ENCODE results near the gene HSF5.
A peak's percentile ranks its signal among the peaks of the same experiment; 100 is the strongest.

HSF5 gene

DNA sequence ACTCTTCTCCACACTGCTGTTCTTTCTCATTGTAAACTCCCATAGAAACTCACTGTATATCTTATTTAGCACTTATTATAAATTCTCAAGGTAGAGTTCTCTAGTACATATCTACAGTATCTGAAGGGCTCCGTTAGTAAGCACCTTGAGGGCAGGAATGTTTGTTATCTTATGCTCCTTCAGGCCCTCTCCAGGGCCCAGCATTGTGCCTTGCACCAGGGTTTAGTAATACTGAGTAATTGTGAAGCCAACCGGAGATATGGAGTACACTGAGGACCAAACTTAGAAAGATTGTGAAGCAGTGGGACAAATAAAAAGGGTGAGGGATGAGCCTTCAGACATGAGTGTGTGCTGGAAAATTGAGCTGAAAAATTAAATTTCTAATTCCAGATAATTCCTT, 97.3 kb downstream of the HSF5 start:
- H3K27me3 ChIP-seq (replicated peaks; ENCODE audit: insufficient read depth, low read length): no peaks in the 10 kb centered on the region
- peaks cover 10% of the 10 kb centered on the region; the same call in 1 of the 2 replicates for H3K4me1 ChIP-seq (ENCODE audit: low read length)
- no peak overlapping the region for H2AFZ ChIP-seq (ENCODE audit: low read length)
- no peaks in the 10 kb centered on the region for H3K36me3 ChIP-seq (replicated peaks; ENCODE audit: insufficient read depth, low read length)
- H3K9me2 ChIP-seq (replicated peaks; ENCODE audit: insufficient read depth, low read length): no peaks in the 10 kb centered on the region
- H3K4me2 ChIP-seq (ENCODE audit: low read depth, low read length): no peak overlapping the region
- no peak overlapping the region for H3K27ac ChIP-seq (ENCODE audit: low read length)
- no peaks in the 10 kb centered on the region for H3F3A ChIP-seq (ENCODE audit: insufficient read depth, low read length)
- H3K9me3 ChIP-seq (replicated peaks; ENCODE audit: insufficient read depth, low read length): no peaks in the 10 kb centered on the region
- no peaks in the 10 kb centered on the region for H3K79me2 ChIP-seq (ENCODE audit: low read length)
- DNase-seq: no peak
- no peak overlapping the region for H3K9ac ChIP-seq (ENCODE audit: low read length)
- H4K20me1 ChIP-seq (ENCODE audit: insufficient read depth, low read length): no peaks in the 10 kb centered on the region
- TF ChIP-seq EZH2phosphoT487 (IDR thresholded peaks at IDR 0.05; ENCODE audit: low read length) (no peak), EZH2 (optimal IDR thresholded peaks at IDR 0.05; ENCODE audit: low read depth, low read length) (no peak)
- TF ChIP-seq, protein P1, sequence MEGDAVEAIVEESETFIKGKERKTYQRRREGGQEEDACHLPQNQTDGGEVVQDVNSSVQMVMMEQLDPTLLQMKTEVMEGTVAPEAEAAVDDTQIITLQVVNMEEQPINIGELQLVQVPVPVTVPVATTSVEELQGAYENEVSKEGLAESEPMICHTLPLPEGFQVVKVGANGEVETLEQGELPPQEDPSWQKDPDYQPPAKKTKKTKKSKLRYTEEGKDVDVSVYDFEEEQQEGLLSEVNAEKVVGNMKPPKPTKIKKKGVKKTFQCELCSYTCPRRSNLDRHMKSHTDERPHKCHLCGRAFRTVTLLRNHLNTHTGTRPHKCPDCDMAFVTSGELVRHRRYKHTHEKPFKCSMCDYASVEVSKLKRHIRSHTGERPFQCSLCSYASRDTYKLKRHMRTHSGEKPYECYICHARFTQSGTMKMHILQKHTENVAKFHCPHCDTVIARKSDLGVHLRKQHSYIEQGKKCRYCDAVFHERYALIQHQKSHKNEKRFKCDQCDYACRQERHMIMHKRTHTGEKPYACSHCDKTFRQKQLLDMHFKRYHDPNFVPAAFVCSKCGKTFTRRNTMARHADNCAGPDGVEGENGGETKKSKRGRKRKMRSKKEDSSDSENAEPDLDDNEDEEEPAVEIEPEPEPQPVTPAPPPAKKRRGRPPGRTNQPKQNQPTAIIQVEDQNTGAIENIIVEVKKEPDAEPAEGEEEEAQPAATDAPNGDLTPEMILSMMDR (IDR thresholded peaks at IDR 0.05; ENCODE audit: low read length): no peak
- H3K4me3 ChIP-seq (ENCODE audit: low read length): no peak overlapping the region

DNA sequence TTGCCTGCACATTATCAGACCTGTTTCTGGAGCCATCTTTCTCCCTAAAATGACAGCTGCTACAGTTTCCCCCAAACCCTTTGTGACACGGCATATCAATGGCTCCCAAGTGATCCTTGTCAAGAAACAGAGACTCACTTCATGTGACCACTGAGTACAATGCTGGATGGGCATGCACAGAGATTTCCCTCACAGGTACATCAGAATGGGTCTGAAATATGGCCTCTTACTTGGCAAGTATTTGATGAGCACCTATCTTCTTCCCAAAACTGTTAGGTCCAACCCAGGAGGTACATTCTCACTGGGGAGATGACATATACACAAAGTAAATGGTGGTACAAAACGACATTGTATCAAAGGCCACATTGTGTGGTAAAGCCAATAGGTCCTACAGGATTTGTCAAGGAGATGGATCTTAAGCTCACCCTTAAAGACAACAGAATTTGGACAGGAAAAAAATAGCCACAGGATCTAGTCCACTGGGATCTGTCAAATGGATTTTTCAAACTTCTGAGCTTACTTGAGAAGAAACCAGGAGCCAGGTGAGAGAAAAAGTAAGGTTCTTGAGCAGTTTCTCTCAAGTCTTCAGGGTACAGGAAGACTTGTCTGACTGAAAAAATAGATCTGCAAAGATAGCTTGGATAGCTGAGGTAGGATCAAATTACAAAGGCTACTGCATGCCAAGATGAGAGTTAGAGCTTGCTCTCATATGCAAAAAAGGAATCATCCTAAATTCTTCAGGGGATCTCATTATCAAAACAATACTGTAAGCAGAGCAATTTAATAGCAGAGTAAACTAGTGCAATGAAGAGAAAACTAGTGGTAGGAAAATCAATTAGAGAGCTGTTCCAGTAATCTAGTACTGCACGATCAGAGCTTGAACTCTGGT, 99.7 kb downstream of the HSF5 start:
- peak; percentile 22 for DNase-seq
- no peak overlapping the region for H3K4me2 ChIP-seq (ENCODE audit: low read depth, low read length)
- H2AFZ ChIP-seq (ENCODE audit: low read length): no peak overlapping the region
- TF ChIP-seq, protein P1 (IDR thresholded peaks at IDR 0.05; ENCODE audit: low read length): no peak
- TF ChIP-seq EZH2phosphoT487 (IDR thresholded peaks at IDR 0.05; ENCODE audit: low read length) (no peak), EZH2 (optimal IDR thresholded peaks at IDR 0.05; ENCODE audit: low read depth, low read length) (no peak)
- H3K4me3 ChIP-seq (ENCODE audit: low read length): no peak overlapping the region
- H4K20me1 ChIP-seq (ENCODE audit: insufficient read depth, low read length): no peaks in the 10 kb centered on the region
- no peak overlapping the region for H3K9ac ChIP-seq (ENCODE audit: low read length)
- no peaks in the 10 kb centered on the region for H3K79me2 ChIP-seq (ENCODE audit: low read length)
- no peaks in the 10 kb centered on the region for H3K36me3 ChIP-seq (replicated peaks; ENCODE audit: insufficient read depth, low read length)
- H3K4me1 ChIP-seq (ENCODE audit: low read length): peaks cover 20% of the 10 kb centered on the region
- H3K27ac ChIP-seq (ENCODE audit: low read length): no peak overlapping the region
- H3K27me3 ChIP-seq (replicated peaks; ENCODE audit: insufficient read depth, low read length): no peaks in the 10 kb centered on the region
- H3K9me2 ChIP-seq (replicated peaks; ENCODE audit: insufficient read depth, low read length): no peaks in the 10 kb centered on the region
- H3K9me3 ChIP-seq (replicated peaks; ENCODE audit: insufficient read depth, low read length): no peaks in the 10 kb centered on the region
- H3F3A ChIP-seq (ENCODE audit: insufficient read depth, low read length): no peaks in the 10 kb centered on the region

DNA sequence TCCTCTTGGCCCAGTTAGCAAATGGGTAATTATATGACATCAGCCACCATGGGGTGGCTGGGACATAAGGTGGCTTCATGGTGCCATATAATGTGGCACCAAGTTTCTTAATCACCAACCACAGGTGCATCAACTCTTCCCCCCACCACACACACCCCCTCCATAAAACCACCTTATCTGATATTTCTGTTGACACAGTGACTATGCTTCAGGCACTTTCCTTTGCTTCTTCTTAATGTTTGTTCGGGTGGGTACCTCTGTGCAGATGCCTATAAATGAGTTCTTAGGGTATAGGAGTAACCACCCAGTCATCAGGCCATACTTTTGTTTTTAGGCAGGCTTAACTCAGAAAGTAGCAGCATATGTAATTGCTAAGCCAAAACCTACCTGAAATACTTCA, 100.4 kb downstream of the HSF5 start:
- Histone ChIP-seq H3K9ac (ENCODE audit: low read length) (no peak overlapping the region), H3K36me3 (replicated peaks; ENCODE audit: insufficient read depth, low read length) (no peaks in the 10 kb centered on the region), H3K4me1 (ENCODE audit: low read length) (peaks cover 27% of the 10 kb centered on the region), H3K4me3 (ENCODE audit: low read length) (no peak overlapping the region), H3K27me3 (replicated peaks; ENCODE audit: insufficient read depth, low read length) (no peaks in the 10 kb centered on the region), H3K9me2 (replicated peaks; ENCODE audit: insufficient read depth, low read length) (no peaks in the 10 kb centered on the region), H3K27ac (ENCODE audit: low read length) (no peak overlapping the region), H2AFZ (ENCODE audit: low read length) (no peak overlapping the region), H3F3A (ENCODE audit: insufficient read depth, low read length) (peaks cover 5% of the 10 kb centered on the region), H3K79me2 (ENCODE audit: low read length) (no peaks in the 10 kb centered on the region), H4K20me1 (ENCODE audit: insufficient read depth, low read length) (no peaks in the 10 kb centered on the region), H3K9me3 (replicated peaks; ENCODE audit: insufficient read depth, low read length) (no peaks in the 10 kb centered on the region), H3K4me2 (ENCODE audit: low read depth, low read length) (no peak overlapping the region)
- no peak for DNase-seq
- no peak for TF ChIP-seq EZH2phosphoT487 (IDR thresholded peaks at IDR 0.05; ENCODE audit: low read length)
- TF ChIP-seq, protein P1 (IDR thresholded peaks at IDR 0.05; ENCODE audit: low read length): no peak
- TF ChIP-seq EZH2 (optimal IDR thresholded peaks at IDR 0.05; ENCODE audit: low read depth, low read length): no peak

All from MM.1S (cell line).